ENCODE measurements around the gene C10orf90. TPM values are rescaled to one million over a fixed set of nuclear protein-coding genes. Genes with fewer than 3 reads are reported as not detected.

The C10orf90 gene
- total RNA-seq, 1 donor from 2014 or later, result not detected

DNA sequence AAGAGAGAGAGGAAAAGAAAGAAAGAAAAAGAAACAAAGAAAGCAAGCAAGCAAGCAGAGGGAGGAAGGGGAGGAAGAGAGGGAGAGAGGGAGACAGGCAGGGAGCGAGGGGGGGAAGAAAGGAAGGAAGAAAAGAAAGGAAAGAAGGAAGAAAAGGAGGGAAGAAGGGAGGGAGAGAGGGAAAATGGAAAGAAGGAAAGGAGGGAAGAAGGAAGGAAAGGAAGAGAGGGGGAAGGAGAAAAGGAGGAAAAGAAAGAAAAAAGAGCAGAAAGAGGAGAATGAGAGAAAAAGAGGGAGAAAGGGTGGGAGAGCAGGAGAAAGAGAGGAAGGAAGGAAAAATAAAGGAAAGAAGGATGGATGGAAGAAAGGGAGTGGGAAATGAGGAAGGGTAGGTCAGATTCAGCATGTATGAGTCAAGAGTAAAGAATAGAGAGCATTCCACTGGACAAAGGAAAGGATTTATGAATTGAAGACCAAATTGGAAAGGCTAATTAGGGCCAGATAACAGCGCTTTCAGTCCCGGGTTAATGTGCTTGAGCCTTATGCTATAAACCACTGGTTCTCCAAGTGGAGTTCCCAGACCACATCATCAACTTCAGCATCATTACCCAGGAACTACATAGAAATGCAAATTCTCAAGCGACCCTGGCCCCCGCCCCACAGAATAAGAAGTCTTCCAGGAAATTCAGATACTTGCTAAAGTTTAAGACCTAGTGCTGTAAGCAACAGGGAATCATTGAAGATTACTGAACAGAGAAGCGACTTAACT is 85.1 kb downstream of the C10orf90 start:
- H3K4me1 Mint-ChIP-seq (ENCODE audit: low read depth, unreplicated experiment), result peaks cover 17% of the 10 kb centered on the region
- DNase-seq, result no peak
- no peak for TF ChIP-seq CTCF (IDR thresholded peaks at IDR 0.05; ENCODE audit: partially characterized antibody, unreplicated experiment)
- no peak overlapping the region for H3K27ac Mint-ChIP-seq (ENCODE audit: unreplicated experiment)
- H3K4me3 Mint-ChIP-seq (ENCODE audit: unreplicated experiment), result no peak overlapping the region
- H3K27me3 Mint-ChIP-seq (ENCODE audit: unreplicated experiment), result peaks cover 3% of the 10 kb centered on the region
- no peaks in the 10 kb centered on the region for H3K36me3 Mint-ChIP-seq (ENCODE audit: unreplicated experiment)
- H3K9me3 Mint-ChIP-seq (ENCODE audit: unreplicated experiment), result peaks cover 5% of the 10 kb centered on the region

- TF ChIP-seq CTCF (IDR thresholded peaks at IDR 0.05; ENCODE audit: partially characterized antibody, unreplicated experiment), result no peak
- DNase-seq, result no peak
- no peak overlapping the region for H3K27ac Mint-ChIP-seq (ENCODE audit: unreplicated experiment)
- H3K9me3 Mint-ChIP-seq (ENCODE audit: unreplicated experiment), result peaks cover 5% of the 10 kb centered on the region
- peaks cover 3% of the 10 kb centered on the region for H3K27me3 Mint-ChIP-seq (ENCODE audit: unreplicated experiment)
- H3K36me3 Mint-ChIP-seq (ENCODE audit: unreplicated experiment), result no peaks in the 10 kb centered on the region
- peaks cover 17% of the 10 kb centered on the region for H3K4me1 Mint-ChIP-seq (ENCODE audit: low read depth, unreplicated experiment)
- no peak overlapping the region for H3K4me3 Mint-ChIP-seq (ENCODE audit: unreplicated experiment)
These were observed 85.7 kb downstream of the C10orf90 start for GRCh38 chr10:126584836-126585235.

- Mint-ChIP-seq H3K9me3 (ENCODE audit: unreplicated experiment) (peaks cover 5% of the 10 kb centered on the region), H3K4me1 (ENCODE audit: low read depth, unreplicated experiment) (peaks cover 17% of the 10 kb centered on the region), H3K27me3 (ENCODE audit: unreplicated experiment) (peaks cover 3% of the 10 kb centered on the region), H3K27ac (ENCODE audit: unreplicated experiment) (no peak overlapping the region), H3K36me3 (ENCODE audit: unreplicated experiment) (no peaks in the 10 kb centered on the region), H3K4me3 (ENCODE audit: unreplicated experiment) (no peak overlapping the region)
- no peak for TF ChIP-seq CTCF (IDR thresholded peaks at IDR 0.05; ENCODE audit: partially characterized antibody, unreplicated experiment)
- DNase-seq, result no peak
These were observed 86.8 kb downstream of the C10orf90 start for GRCh38 chr10:126583552-126584200.

- Mint-ChIP-seq H3K4me1 (ENCODE audit: low read depth, unreplicated experiment) (peaks cover 17% of the 10 kb centered on the region), H3K9me3 (ENCODE audit: unreplicated experiment) (peaks cover 5% of the 10 kb centered on the region), H3K27ac (ENCODE audit: unreplicated experiment) (no peak overlapping the region), H3K36me3 (ENCODE audit: unreplicated experiment) (no peaks in the 10 kb centered on the region), H3K4me3 (ENCODE audit: unreplicated experiment) (no peak overlapping the region), H3K27me3 (ENCODE audit: unreplicated experiment) (peaks cover 3% of the 10 kb centered on the region)
- no peak for TF ChIP-seq CTCF (IDR thresholded peaks at IDR 0.05; ENCODE audit: partially characterized antibody, unreplicated experiment)
- DNase-seq, result no peak
These were observed 88.8 kb downstream of the C10orf90 start for GRCh38 chr10:126581648-126582046.

Measured in glutamatergic neuron (in vitro differentiated cells).